Measurements from ENCODE around the gene ZNF175.

The ZNF175 gene

GRCh38 chr19:51570962-51571575 is at the start of gene ZNF175:
Gene ZNF175, plus strand, starts transcription at chr19:51571283. Its CDS starts 2,047 bp downstream, at chr19:51573330.
- peak; percentile 46 to 78 for DNase-seq

DNA sequence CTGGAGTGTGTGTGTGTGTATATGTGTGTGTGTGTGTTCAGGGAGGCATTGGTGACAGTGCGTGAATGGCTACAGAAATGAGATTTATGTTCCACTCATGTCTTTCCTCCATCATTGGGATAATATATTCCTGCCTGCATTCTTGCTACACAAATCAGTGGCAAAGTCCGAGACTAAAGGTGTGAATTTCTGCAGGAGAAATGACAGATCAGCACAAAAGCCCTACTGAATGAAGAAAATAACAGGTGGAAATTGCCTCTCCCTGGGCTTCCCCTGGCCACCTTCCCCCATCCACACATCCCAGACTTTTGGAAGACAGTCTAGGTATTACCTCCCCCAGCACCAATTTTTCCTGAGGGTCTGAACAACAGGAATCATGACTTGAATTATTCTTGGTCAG is 49.7 kb upstream of the ZNF175 start:
- DNase-seq, result no peak

DNA sequence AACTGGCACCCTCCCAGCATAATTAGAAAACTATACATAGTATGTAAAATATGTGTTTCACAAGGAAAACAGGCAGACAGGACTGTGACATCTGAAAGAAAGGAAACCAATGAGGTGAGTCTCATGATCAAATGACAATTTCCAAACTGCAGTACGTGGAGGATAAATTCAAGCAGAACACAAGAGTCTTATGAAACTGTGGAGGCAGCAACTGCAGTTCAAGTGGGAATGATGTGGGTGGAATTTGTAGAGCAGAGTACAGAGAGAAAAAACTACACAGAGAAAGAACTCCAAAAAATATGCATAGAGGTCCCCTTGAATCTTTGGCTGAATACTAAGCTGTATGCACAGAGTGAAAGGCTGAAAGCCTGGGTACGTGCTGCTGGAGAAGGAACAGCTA is 49.3 kb upstream of the ZNF175 start:
- DNase-seq, result no peak

- no peak for DNase-seq
These were observed 46.3 kb upstream of the ZNF175 start for GRCh38 chr19:51524666-51525264.

- DNase-seq, result no peak
These were observed 45.4 kb upstream of the ZNF175 start for GRCh38 chr19:51525651-51526050.

DNA sequence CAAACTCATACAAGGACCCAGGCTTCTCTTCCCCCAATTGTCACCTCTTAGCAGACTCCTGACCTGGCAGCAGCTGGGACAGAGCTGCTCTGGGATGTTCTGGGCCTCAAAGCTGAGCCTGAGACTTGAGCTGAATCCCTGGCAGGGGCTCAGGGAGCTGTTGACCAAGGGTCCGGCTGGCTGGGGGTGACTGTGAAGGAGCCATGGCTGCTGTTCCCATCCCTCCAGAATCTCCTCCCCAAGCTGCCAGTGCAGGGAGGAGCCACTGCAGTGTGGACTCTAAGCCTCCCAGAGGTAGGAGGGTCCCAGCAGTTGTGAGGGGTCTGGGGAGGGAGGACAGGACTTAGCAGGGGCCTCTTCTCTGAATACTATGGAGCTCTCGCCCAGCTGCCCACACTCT is 41.8 kb upstream of the ZNF175 start:
- DNase-seq, result no peak

DNA sequence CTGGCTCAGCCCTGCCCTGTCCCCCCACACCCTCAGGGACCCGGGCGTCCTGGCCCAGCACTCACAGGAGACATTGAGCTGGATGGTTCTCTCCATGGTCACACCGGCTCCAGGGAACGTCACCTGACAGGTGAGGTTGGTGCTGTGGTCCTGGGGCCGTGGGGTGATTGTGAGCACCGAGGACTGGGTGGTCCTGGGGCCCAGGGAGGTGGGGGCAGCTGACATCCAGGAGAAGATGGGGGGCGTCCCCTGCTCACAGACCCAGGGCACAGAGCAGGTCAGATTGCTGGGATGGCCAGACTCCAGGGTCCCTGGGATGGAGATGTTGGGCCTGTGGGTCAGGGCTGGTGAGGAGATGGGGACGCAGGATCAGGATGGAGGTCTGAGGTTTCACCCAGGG is 40.5 kb upstream of the ZNF175 start:
- no peak for DNase-seq

DNA sequence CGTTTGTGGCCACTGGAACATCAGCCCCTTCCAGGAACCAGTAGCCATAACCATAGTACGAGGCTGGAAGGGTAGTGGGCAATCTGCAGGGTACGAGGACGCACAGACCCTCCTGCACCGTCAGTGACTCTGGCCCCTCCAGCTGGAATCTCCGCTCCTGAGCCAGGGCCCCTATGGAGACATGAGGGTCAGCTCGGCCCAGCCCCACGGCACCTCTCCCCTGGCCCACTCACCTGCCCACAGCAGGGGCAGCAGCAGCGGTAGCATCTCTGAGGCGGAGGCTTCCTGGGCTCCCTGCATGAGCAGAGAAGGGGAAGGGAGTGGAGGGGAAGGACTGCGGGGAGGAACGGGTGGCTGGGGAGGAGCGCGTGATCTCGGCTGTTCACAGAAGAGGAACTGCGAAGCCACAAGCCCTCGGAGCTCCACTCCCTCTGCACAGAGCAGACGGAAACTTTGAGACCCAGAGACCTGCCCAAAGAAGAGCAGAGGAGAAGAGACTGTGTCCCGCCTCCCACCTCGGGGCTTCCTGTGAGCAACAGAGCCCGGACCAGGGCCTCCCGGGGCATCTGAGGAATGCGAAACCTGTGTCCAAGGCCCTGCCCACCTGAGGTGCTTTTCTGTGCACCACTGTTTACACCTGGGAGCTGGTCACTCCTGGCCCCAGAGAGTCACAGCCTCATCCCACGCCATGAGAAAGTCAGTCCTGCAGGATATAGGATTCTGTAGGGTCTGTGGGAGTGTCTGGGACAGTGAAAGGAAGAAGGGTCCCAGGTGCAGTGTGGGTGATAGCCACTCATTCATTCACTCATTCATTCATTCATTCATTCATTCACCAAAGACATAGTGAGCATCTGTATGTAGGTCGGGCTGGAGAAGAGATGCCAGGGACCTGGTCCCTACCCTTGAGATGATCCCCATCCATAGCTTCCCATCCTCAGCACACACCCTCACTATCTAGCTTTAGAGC is 39.5 kb upstream of the ZNF175 start, which contains the start of gene SIGLEC6:
TSS of gene SIGLEC6 (minus strand) at position 322 of the 967 bp plus-strand sequence. CDS start at position 300, 22 bp downstream.
- no peak for DNase-seq

GRCh38 chr19:51535535-51535934 is 35.5 kb upstream of the ZNF175 start:
- no peak for DNase-seq

DNA sequence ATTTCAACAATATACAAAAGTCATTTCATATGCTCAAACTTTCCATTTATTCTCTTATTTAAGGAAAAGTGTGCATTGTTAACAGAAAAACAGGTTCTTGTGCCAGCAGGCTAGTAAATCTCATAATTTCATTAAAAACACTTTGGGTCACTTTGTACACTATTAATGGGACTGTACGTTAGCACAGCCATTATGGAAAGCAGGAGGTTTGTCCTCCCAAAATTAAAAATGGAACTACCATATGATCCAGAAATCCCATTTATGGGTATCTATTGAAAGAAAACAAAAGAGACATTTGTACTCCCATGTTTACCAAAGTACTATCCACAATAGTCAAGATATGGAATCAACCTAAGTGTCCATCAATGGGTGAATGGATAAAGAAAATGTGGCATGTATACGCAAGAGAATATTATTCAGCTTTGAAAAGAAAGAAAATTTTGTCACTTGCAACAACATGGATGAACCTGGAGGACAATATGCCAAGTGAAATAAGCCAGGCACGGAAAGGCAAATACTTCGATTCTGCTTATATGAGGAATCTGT is 31.2 kb upstream of the ZNF175 start:
- no peak for DNase-seq

DNA sequence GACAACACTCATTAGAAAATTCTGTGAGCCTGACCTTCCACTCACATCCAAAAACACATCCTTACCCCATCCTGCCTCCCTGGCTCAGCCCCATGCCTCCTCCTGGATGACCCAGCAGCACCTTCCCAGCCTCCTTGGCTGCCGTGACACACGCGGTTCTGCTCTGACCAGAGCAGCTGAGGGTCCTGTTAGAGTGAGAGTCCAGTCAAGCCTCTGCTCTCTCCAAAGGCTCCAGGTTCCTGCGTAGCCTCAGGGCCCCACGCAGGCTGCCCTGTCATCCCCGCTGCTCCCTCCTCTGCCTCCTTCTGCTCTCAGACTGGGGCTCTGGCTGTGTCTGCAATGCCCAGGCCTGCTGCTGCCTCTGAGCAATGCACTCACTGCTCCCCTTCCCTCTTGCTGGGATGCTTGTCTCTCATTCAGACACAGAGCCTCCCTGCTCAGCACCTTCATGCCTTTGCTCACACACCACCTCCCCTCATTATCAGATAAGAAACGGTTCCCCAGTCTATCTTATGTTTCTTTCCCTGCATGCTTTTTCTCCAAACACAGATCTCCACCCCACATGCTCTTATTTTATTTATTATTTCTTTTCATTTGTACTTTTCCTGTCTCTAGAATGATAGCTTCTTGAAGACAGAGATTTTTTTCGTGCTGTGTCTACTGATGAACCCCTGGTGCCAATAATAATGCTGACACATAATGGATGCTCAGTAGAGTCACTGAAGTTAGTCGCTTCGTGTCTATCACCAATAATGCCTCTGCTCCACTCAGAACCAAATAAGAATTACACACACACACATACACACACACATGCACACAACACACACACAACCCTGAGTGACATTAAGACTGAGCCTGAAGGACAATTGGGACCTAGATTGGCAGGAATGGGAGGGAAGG is 29.4 kb upstream of the ZNF175 start:
- DNase-seq, result no peak

DNA sequence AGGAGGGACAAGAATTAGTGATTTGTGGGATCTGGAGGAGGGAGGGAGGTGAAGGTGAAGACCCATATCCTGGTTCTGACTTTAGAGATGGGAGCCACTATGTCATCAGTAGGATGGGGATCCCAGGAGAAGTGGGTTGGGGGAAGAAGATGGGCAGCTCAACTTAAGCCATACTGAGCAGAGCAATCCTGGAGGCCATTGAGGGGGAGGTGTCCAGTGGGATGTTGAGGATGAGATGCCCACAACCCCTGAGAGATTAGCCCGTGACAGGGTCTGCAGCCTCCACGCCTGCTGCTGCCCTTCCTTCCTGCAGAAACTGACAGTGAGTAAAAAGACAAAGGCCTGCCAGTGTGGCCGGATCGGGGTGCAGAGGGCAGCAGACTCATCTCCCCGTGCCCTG is 28.4 kb upstream of the ZNF175 start:
- DNase-seq, result no peak

GRCh38 chr19:51544038-51544437 is 27.0 kb upstream of the ZNF175 start:
- no peak for DNase-seq

- DNase-seq, result no peak
These were observed 24.9 kb upstream of the ZNF175 start for GRCh38 chr19:51546107-51546649.

DNA sequence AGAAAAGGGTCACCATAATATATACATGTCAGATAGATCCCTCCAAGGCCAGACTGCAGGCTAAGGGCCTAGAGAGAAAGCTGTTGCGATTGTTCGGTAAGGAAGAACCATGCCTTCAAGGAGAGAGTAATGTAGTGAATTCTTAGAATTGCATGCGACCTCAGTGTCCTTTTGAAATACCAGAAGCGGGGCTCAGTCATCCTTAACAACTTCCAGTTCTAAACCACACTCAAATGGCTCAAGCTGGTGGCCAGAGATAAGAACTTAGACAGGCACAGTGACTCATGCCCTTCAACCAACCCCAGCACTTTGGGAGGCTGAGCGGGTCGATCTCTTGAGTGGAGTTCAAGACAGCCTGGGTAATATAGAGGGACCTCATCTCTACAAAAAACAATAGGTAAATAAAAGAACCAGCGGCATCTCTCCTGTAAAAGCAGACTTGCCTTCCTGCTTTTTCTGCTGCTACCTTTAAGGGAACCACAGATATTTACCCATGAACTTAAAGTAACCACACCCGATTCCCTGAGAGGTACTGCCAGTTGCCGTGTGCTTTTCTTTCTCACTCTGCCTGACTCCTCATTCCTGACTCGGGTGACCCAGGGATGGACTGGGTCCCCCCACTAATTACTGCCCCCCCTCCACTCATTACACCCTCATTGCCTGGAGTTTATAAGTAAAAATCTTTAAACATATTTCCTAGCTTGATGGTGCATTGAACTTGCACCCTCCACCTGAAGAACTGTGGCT is 24.3 kb upstream of the ZNF175 start:
- peak in 1 of 2 experiments; percentile 6 for DNase-seq

- no peak for DNase-seq
These were observed 23.5 kb upstream of the ZNF175 start for GRCh38 chr19:51547397-51548212.

DNA sequence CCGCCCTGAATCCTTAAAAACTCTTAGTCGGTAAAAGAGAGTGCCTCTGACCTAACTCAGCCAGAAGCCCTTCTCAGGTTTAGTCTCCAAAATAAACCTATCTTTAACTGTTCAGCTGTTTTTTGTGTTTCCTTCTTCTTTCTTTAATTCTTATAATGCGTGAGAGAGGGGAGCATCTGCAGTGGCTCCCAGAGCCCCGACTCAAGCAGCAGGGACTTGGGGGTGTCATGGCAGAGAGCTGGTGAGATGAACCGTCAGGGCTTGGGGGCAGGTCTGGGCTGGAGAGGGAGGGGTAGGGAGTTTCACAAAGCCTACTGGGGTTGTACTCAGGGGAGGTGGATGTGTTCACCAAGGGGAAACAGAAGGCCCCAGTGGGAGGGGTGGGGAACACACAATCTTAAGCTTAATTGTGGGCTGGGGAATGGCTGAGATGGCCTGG is 22.9 kb upstream of the ZNF175 start:
- no peak for DNase-seq

GRCh38 chr19:51548891-51549305 is 22.2 kb upstream of the ZNF175 start:
- no peak for DNase-seq

- DNase-seq, result no peak
These were observed 21.4 kb upstream of the ZNF175 start for GRCh38 chr19:51549533-51550324.

Data from SW 1271 (cell line).